IMR-90 (cell line): ENCODE measurements around the gene PRUNE2. TPM values are rescaled to one million over a fixed set of nuclear protein-coding genes. Genes with fewer than 3 reads are reported as not detected.

Source experiments
- ATAC-seq: fragments of 200-7000 bp; cut with Tn5 transposase; 2 replicates; pipeline ENCODE4 v1.9.1; 2020; ENCODE audit warnings: low read depth, mild to moderate bottlenecking, moderate library complexity
- BruUV-seq: library from RNA; stranded (reverse); fragments of 400-500 nt; replicated peaks from 2 replicates; lab custom pipeline; 2021; lab: Mats Ljungman, UMichigan
- CTCF ChIA-PET: fragments of 300-600 bp; formaldehyde crosslinking; extraction: SDS; loops from one replicate; lab custom pipeline; 2021; ENCODE audit warnings: antibody characterized with exemption; lab: Yijun Ruan, JAX
- POLR2A ChIA-PET: fragments of 300-600 bp; sonication (Branson Sonifier 250); formaldehyde crosslinking; loops from one replicate; lab custom pipeline; 2022; ENCODE audit warnings: antibody characterized with exemption; ENCODE audit not compliant: unreplicated experiment; lab: Charles Lee
- DNase-seq: peaks from one replicate; pipeline ENCODE4 v3.0.0; 2013
- H2AFZ ChIP-seq: replicated peaks from 2 replicates; pipeline ENCODE3; 2013; ENCODE audit warnings: low read length, mild to moderate bottlenecking; ENCODE audit not compliant: poor library complexity
- H2AK5ac ChIP-seq: 2 replicates; pipeline ENCODE4 v1.6.1; 2013; ENCODE audit warnings: low read depth, low read length, inconsistent platforms
- H2AK9ac ChIP-seq: replicated peaks from 2 replicates; pipeline ENCODE3; 2013; ENCODE audit warnings: mild to moderate bottlenecking, low read depth, low read length, moderate library complexity; ENCODE audit not compliant: poor library complexity
- H2BK120ac ChIP-seq: 2 replicates; pipeline ENCODE4 v1.6.1; 2013; ENCODE audit warnings: low read depth, low read length, inconsistent platforms
- H2BK15ac ChIP-seq: 3 replicates; pipeline ENCODE4 v1.6.1; 2013; ENCODE audit warnings: low read depth, low read length, inconsistent platforms
- H2BK20ac ChIP-seq: 2 replicates; pipeline ENCODE4 v1.6.1; 2013; ENCODE audit warnings: low read depth, mild to moderate bottlenecking, inconsistent platforms, low read length, moderate library complexity
- H2BK5ac ChIP-seq: 2 replicates; pipeline ENCODE4 v1.6.1; 2013; ENCODE audit warnings: mild to moderate bottlenecking, low read depth, low read length, inconsistent platforms; ENCODE audit not compliant: poor library complexity, severe bottlenecking
- H3K14ac ChIP-seq: replicated peaks from 2 replicates; pipeline ENCODE4 v1.6.1; 2013; ENCODE audit warnings: low read depth, low read length, inconsistent platforms
- H3K18ac ChIP-seq: 2 replicates; pipeline ENCODE4 v1.6.1; 2013; ENCODE audit warnings: low read depth, low read length, control low read depth
- H3K23ac ChIP-seq: 2 replicates; pipeline ENCODE4 v1.6.1; 2013; ENCODE audit warnings: low read depth, low read length, inconsistent platforms
- H3K27ac ChIP-seq: 2 replicates; pipeline ENCODE4 v1.5.1; 2013; ENCODE audit warnings: mild to moderate bottlenecking, control low read depth, low read length; ENCODE audit not compliant: insufficient read depth
- H3K27me3 ChIP-seq: 2 replicates; pipeline ENCODE4 v1.6.1; 2013; ENCODE audit warnings: low read length; ENCODE audit not compliant: control insufficient read depth, insufficient read depth
- H3K36me3 ChIP-seq: 2 replicates; pipeline ENCODE4 v1.6.1; 2013; ENCODE audit warnings: low read length, mixed read lengths; ENCODE audit not compliant: control insufficient read depth, insufficient read depth
- H3K4ac ChIP-seq: 2 replicates; pipeline ENCODE4 v1.6.1; 2013; ENCODE audit warnings: low read depth, low read length, inconsistent platforms
- H3K4me1 ChIP-seq: 2 replicates; pipeline ENCODE4 v1.6.1; 2013; ENCODE audit warnings: low read length, mixed read lengths; ENCODE audit not compliant: control insufficient read depth, insufficient read depth
- H3K4me2 ChIP-seq: 2 replicates; pipeline ENCODE4 v1.6.1; 2013; ENCODE audit warnings: low read depth, mild to moderate bottlenecking, control low read depth, low read length, moderate library complexity
- H3K4me3 ChIP-seq: 2 replicates; pipeline ENCODE4 v1.5.1; 2013; ENCODE audit warnings: low read depth, mild to moderate bottlenecking, control low read depth, low read length, moderate library complexity; ENCODE audit not compliant: insufficient read depth
- H3K56ac ChIP-seq: 2 replicates; pipeline ENCODE4 v1.6.1; 2013; ENCODE audit warnings: low read length, inconsistent platforms; ENCODE audit not compliant: insufficient read depth; ENCODE audit errors: extremely low read depth
- H3K79me1 ChIP-seq, 2 experiments: 2 replicates each; pipeline ENCODE4 v1.6.1; 2013; ENCODE audit warnings: low read length in 2 of 2, inconsistent platforms in 1 of 2, low read depth in 1 of 2
- H3K9ac ChIP-seq: 2 replicates; pipeline ENCODE4 v1.6.1; 2013; ENCODE audit warnings: low read depth, low read length, control low read depth
- H3K9me1 ChIP-seq: 2 replicates; pipeline ENCODE4 v1.6.1; 2013; ENCODE audit warnings: low read length, inconsistent platforms; ENCODE audit not compliant: insufficient read depth
- H3K9me3 ChIP-seq: 2 replicates; pipeline ENCODE4 v1.6.1; 2013; ENCODE audit warnings: low read length; ENCODE audit not compliant: control insufficient read depth, insufficient read depth
- H4K20me1 ChIP-seq: 2 replicates; pipeline ENCODE4 v1.6.1; 2013; ENCODE audit warnings: low read length, inconsistent platforms; ENCODE audit not compliant: insufficient read depth
- H4K5ac ChIP-seq: 2 replicates; pipeline ENCODE4 v1.6.1; 2013; ENCODE audit warnings: mild to moderate bottlenecking, low read depth, low read length, control low read depth
- H4K8ac ChIP-seq, 2 experiments: 2 replicates each; pipeline ENCODE4 v1.6.1; 2013; ENCODE audit warnings: low read depth in 2 of 2, low read length in 2 of 2, control low read depth in 1 of 2, inconsistent platforms in 1 of 2
- H4K91ac ChIP-seq: 2 replicates; pipeline ENCODE4 v1.6.1; 2013; ENCODE audit warnings: low read depth, low read length, inconsistent platforms; ENCODE audit not compliant: insufficient read depth
- BHLHE40 ChIP-seq: fragments of 150-350 bp; IDR thresholded peaks from 2 replicates; pipeline ENCODE4 v1.6.1; 2016; ENCODE audit warnings: mild to moderate bottlenecking, low read depth, low read length
- FOS ChIP-seq: fragments of 150-350 bp; IDR thresholded peaks from 2 replicates; pipeline ENCODE4 v1.6.1; 2016; ENCODE audit warnings: low read depth, low read length
- MAZ ChIP-seq: IDR thresholded peaks from 2 replicates; pipeline ENCODE4 v1.6.1; 2012; ENCODE audit warnings: low read depth, mild to moderate bottlenecking, low read length, improper control_type of control experiment, moderate library complexity, borderline replicate concordance
- NFE2L2 ChIP-seq: fragments of 150-350 bp; IDR thresholded peaks from 2 replicates; pipeline ENCODE4 v1.6.1; 2016; ENCODE audit warnings: low read depth, mild to moderate bottlenecking, low read length
- POLR2A ChIP-seq: IDR thresholded peaks from 2 replicates; pipeline ENCODE4 v1.6.1; 2012; ENCODE audit warnings: mild to moderate bottlenecking, low read depth, low read length
- RCOR1 ChIP-seq: IDR thresholded peaks from 2 replicates; pipeline ENCODE4 v1.6.1; 2012; ENCODE audit warnings: mild to moderate bottlenecking, low read length, improper control_type of control experiment; ENCODE audit not compliant: insufficient replicate concordance
- RFX5 ChIP-seq: IDR thresholded peaks from 2 replicates; pipeline ENCODE4 v1.8.0; 2012; ENCODE audit warnings: low read depth, mild to moderate bottlenecking, low read length, moderate library complexity
- WGBS, 2 experiments: methylation state at CpG; one replicate each; pipeline versions ENCODE4 v1.1.5 to v1.1.7; 2013; ENCODE audit warnings: missing lambda C conversion rate in 2 of 2; ENCODE audit not compliant: insufficient read length in 1 of 2; ENCODE audit errors: extremely low coverage in 2 of 2; 5-methylcytosine and 5-hydroxymethylcytosine counted together
- dilution Hi-C: fragments of 300-500 bp; cut with HindIII; formaldehyde crosslinking; loops from one replicate; pipeline ENCODE4 v1.14.3; 2018; ENCODE audit warnings: low sequenced_read_pairs; ENCODE audit not compliant: unreplicated experiment
- in situ Hi-C: fragments of 300-500 bp; cut with MboI; formaldehyde crosslinking; loops from 3 replicates; pipeline ENCODE4 v1.14.3; 2019; ENCODE audit warnings: low sequenced_read_pairs, inconsistent platforms, mixed read lengths
- intact Hi-C: fragments of 100-400 bp; cut with micrococcal nuclease; formaldehyde crosslinking; loops from 2 replicates; pipeline ENCODE4 v1.10.0; 2022
- polyA plus RNA-seq, 3 experiments: library from polyadenylated mRNA; depleted of rRNA; stranded (reverse); fragments of >200 nt; gene quantifications; 2 replicates each; pipeline ENCODE4 v1.2.3, GENCODE V29; 2012; ENCODE audit warnings: low replicate concordance in 1 of 3
- total RNA-seq: library from RNA; depleted of rRNA; stranded (reverse); fragments of >200 nt; gene quantifications from 2 replicates; pipeline ENCODE4 v1.2.3, GENCODE V29; 2012

Gene PRUNE2
- total and polyA plus RNA-seq, 2 of the 4 experiments (the other 2 are of a cell fraction), result 0.70 to 1.6 TPM

- no peak overlapping the region for H2BK120ac ChIP-seq
- H2BK20ac ChIP-seq, result no peak overlapping the region
- no peak overlapping the region for H2AFZ ChIP-seq
- H3K4me1 ChIP-seq, result no peaks in the 10 kb centered on the region
- POLR2A ChIA-PET, result no interaction called here
- no peak overlapping the region for H3K4me2 ChIP-seq
- ATAC-seq (no peak), DNase-seq (no peak)
- in situ Hi-C loops (no loop called here), intact Hi-C loops (loop anchor here (10.0 kb wide), 1 partner anchor 55 kb away; no protein-coding TSS in a partner anchor), dilution Hi-C loops (no loop called here)
- no peak overlapping the region for H3K23ac ChIP-seq
- no peak overlapping the region for H4K91ac ChIP-seq
- H3K18ac ChIP-seq, result no peak overlapping the region
- H2AK5ac ChIP-seq, result no peak overlapping the region
- H2BK5ac ChIP-seq, result no peak overlapping the region
- WGBS, 2 experiments, result no CpG with 5 or more reads among the region's 8 CpGs
- no peaks in the 10 kb centered on the region for H3K36me3 ChIP-seq
- no peak overlapping the region for H4K8ac ChIP-seq
- no peak overlapping the region for H3K14ac ChIP-seq
- no peaks in the 10 kb centered on the region for H4K20me1 ChIP-seq
- no peak overlapping the region for H3K4me3 ChIP-seq
- H3K79me1 ChIP-seq, result no peaks in the 10 kb centered on the region
- no peaks in the 10 kb centered on the region for H3K9me1 ChIP-seq
- H3K9me3 ChIP-seq, result no peaks in the 10 kb centered on the region
- TF ChIP-seq FOS, result no peak
- no peak for TF ChIP-seq NFE2L2
- no peak for TF ChIP-seq POLR2A
- no peak for TF ChIP-seq MAZ
- TF ChIP-seq RFX5, result no peak
- TF ChIP-seq BHLHE40, result no peak
- no peak for TF ChIP-seq RCOR1
- H2BK15ac ChIP-seq, result no peak overlapping the region
- no TSS peak for BruUV-seq
- H3K9ac ChIP-seq, result no peak overlapping the region
- peaks cover 6% of the 10 kb centered on the region for H3K27me3 ChIP-seq
- no peak overlapping the region for H3K56ac ChIP-seq
- no peak overlapping the region for H4K5ac ChIP-seq
- H2AK9ac ChIP-seq, result no peak overlapping the region
- CTCF ChIA-PET, result no interaction called here
- H3K4ac ChIP-seq, result no peak overlapping the region
- H3K27ac ChIP-seq, result no peak overlapping the region
These were observed 175.8 kb downstream of the PRUNE2 start for GRCh38 chr9:76729980-76730737.
